Measurements from ENCODE around the gene PKP4. TPM values are rescaled to one million over a fixed set of nuclear protein-coding genes. Genes with fewer than 3 reads are reported as not detected.

Gene PKP4
- total and polyA plus RNA-seq, 9 of the 15 experiments (the other 6 are each of a cell fraction or from before 2014, with no cell fraction given), result 24.6 to 99.1 (median 74.0) TPM

DNA sequence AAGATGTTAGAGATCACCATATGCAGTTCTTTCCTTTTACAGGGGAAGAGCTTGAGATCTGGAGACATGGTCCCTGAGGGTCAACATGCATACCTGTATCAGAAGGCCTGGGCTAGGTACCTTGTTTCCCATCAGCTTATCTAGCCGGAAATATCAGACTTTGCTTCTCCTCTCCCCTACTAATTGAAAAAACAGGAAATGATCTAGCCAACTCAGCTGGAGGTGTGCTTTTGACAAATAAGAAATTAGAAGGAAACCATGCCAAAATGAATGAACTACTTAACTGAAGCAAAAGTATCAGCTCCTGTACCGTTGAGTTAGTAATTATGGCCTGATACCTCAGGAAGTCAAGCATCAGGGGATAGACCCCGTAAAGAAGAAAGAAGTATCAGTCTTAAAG is 20.4 kb downstream of the PKP4 start:
- H3K4me1 ChIP-seq (replicated peaks in 1 of 2; ENCODE audit: control insufficient read depth in 2 of 2, insufficient read depth in 2 of 2, low read length in 2 of 2), result no peaks in the 10 kb centered on the region; a peak in 2 of 5 replicates
- in situ Hi-C loops (cut with MboI), result no loop called here
- ChIA-PET CTCF (ENCODE audit: low intra/inter-chr PET ratio) (no interaction called here), POLR2A (interaction anchor here (0.7 to 2.1 kb wide), 4 partner anchors 12 to 14 kb away, joined by 3 to 9 read pairs (median 4); no protein-coding TSS in a partner anchor)
- BruUV-seq (replicated peaks), result no TSS peak
- H3K36me3 ChIP-seq (ENCODE audit: control insufficient read depth, insufficient read depth, low read length), result peaks cover 14% of the 10 kb centered on the region
- no peaks in the 10 kb centered on the region for H3K27me3 ChIP-seq (ENCODE audit: control insufficient read depth in 2 of 2, insufficient read depth in 2 of 2, low read length in 2 of 2)
- H3K9ac ChIP-seq (ENCODE audit: insufficient read depth in 1 of 2, low read depth in 2 of 2, low read length in 2 of 2), result no peak overlapping the region
- DNase-seq (ENCODE audit: extremely low read depth in 1 of 4, low spot score in 3 of 4) (no peak), ATAC-seq (no peak), FAIRE-seq (no peak)
- no peak overlapping the region for H2AFZ ChIP-seq (ENCODE audit: low read depth, low read length)
- H3K4me3 ChIP-seq, result no peak overlapping the region
- H3K27ac ChIP-seq (ENCODE audit: extremely low read depth, low read depth, low read length), result no peak overlapping the region
- no peak overlapping the region for H3K4me2 ChIP-seq (ENCODE audit: insufficient read depth, low read length)
- H3K9me3 ChIP-seq (replicated peaks; ENCODE audit: control insufficient read depth, insufficient read depth, low read depth, low read length), result no peaks in the 10 kb centered on the region
- H3K9me1 ChIP-seq (ENCODE audit: control insufficient read depth, insufficient read depth, low read length), result no peaks in the 10 kb centered on the region
- H3K79me2 ChIP-seq (ENCODE audit: control insufficient read depth, insufficient read depth, low read length), result peaks cover 41% of the 10 kb centered on the region
- intact Hi-C loops (cut with micrococcal nuclease), result no loop called here
- WGBS (ENCODE audit: insufficient coverage, low coverage, missing lambda C conversion rate), result 82% methylated on average over 3 of the region's 3 CpGs
- H4K20me1 ChIP-seq (replicated peaks; ENCODE audit: control insufficient read depth, insufficient read depth, low read length), result no peaks in the 10 kb centered on the region
- TF ChIP-seq ZNF696 (CRISPR knock-in tag; conservative IDR thresholded peaks at IDR 0.05) (no peak), ZNF217 (CRISPR knock-in tag; IDR thresholded peaks at IDR 0.05) (no peak), STAG1 (CRISPR knock-in tag; IDR thresholded peaks at IDR 0.05; ENCODE audit: borderline replicate concordance) (no peak), TEAD4 (IDR thresholded peaks at IDR 0.05; ENCODE audit: low read length) (no peak), TEAD4 (CRISPR knock-in tag; IDR thresholded peaks at IDR 0.05; ENCODE audit: borderline replicate concordance) (no peak), ZNF395 (CRISPR knock-in tag; IDR thresholded peaks at IDR 0.05) (no peak), FOXM1 (IDR thresholded peaks at IDR 0.05; ENCODE audit: low read depth) (no peak), FOXM1 (CRISPR knock-in tag; IDR thresholded peaks at IDR 0.05; ENCODE audit: low read depth) (no peak), MTA2 (IDR thresholded peaks at IDR 0.05; ENCODE audit: low read depth) (no peak), NCOA2 (IDR thresholded peaks at IDR 0.05; ENCODE audit: partially characterized antibody in 2 of 2) (no peak), CHD2 (IDR thresholded peaks at IDR 0.05; ENCODE audit: low read depth, low read length) (no peak), ASH1L (IDR thresholded peaks at IDR 0.05; ENCODE audit: borderline replicate concordance, low read depth, partially characterized antibody) (no peak), RBFOX2 (IDR thresholded peaks at IDR 0.05; ENCODE audit: low read depth, low read length) (no peak), ZNF431 (CRISPR knock-in tag; IDR thresholded peaks at IDR 0.05) (no peak), ATF6 (CRISPR knock-in tag; IDR thresholded peaks at IDR 0.05) (no peak), FOXJ2 (tag; IDR thresholded peaks at IDR 0.05) (no peak), ZNF280A (IDR thresholded peaks at IDR 0.05; ENCODE audit: low read depth, partially characterized antibody) (no peak), MEF2A (IDR thresholded peaks at IDR 0.05; ENCODE audit: control insufficient read depth, low read depth, low read length) (no peak)
